Ovary (tissue), 9 donors: ENCODE results near the gene SMOC2. TPM values are rescaled to one million over a fixed set of nuclear protein-coding genes. Genes with fewer than 3 reads are reported as not detected.

ENCODE experiments used
- DNase-seq, 5 donors: peaks; one replicate each; pipeline ENCODE4 v3.0.0-alpha.2; 2019 to 2020
- H3K27ac ChIP-seq, 2 donors: fragments of 200-600 bp; one replicate each; pipeline versions ENCODE4 v1.5.1 to v1.8.0; 2019 to 2022
- H3K27me3 ChIP-seq: fragments of 200-600 bp; one replicate; pipeline ENCODE4 v1.8.0; 2022
- H3K36me3 ChIP-seq: fragments of 200-600 bp; sonication (generic); one replicate; pipeline ENCODE4 v1.5.1; 2019
- H3K4me1 ChIP-seq: one replicate; pipeline ENCODE4 v1.8.1; 2013; ENCODE audit warnings: mild to moderate bottlenecking, moderate library complexity; ENCODE audit not compliant: insufficient read depth
- H3K4me3 ChIP-seq: fragments of 200-600 bp; sonication (generic); one replicate; pipeline ENCODE4 v1.5.1; 2017
- H3K9me3 ChIP-seq, 2 donors: fragments of 200-600 bp in 1 of 2; sonication (generic) in 1 of 2; one replicate each; pipeline versions ENCODE4 v1.5.1 to v1.8.1; 2013 to 2019; ENCODE audit warnings: mild to moderate bottlenecking in 1 of 2, moderate library complexity in 1 of 2
- CTCF ChIP-seq, 3 donors: fragments of 450-650 bp in 2 of 3; fragments of 200-600 bp in 1 of 3; IDR thresholded peaks; one replicate each; pipeline versions ENCODE4 v1.5.1 to v1.8.0; 2016 to 2022; ENCODE audit warnings: antibody characterized with exemption in 3 of 3, mild to moderate bottlenecking in 1 of 3
- EP300 ChIP-seq: sonication (generic); formaldehyde crosslinking; IDR thresholded peaks from one replicate; pipeline ENCODE4 v1.6.1; 2017; ENCODE audit warnings: antibody characterized with exemption
- POLR2A ChIP-seq: fragments of 450-650 bp; IDR thresholded peaks from one replicate; pipeline ENCODE4 v1.6.1; 2017; ENCODE audit warnings: antibody characterized with exemption, mild to moderate bottlenecking, moderate library complexity
- WGBS, 3 donors: extraction: QIAGEN DNeasy Blood & Tissue Kit in 1 of 3; methylation state at CpG; one replicate each; pipeline versions ENCODE4 v1.1.5 to v1.1.7; 2013 to 2017; 5-methylcytosine and 5-hydroxymethylcytosine counted together
- intact Hi-C, 4 donors: fragments of 100-400 bp; cut with DNase I; formaldehyde crosslinking; loops; one replicate each; pipeline versions ENCODE4 v1.11.0 to v1.15.1; 2022 to 2023
- polyA plus RNA-seq, 2 donors: library from polyadenylated mRNA; stranded (reverse); fragments of 200-250 nt in 1 of 2; fragments of 350-450 nt in 1 of 2; fragmentation: Illumina TruSeq in 1 of 2; extraction: RNeasy Lipid Tissue Mini Kit (QIAGEN cat#74804) in 1 of 2; gene quantifications; one replicate each; pipeline ENCODE4 v1.2.3, GENCODE V29; 2013 to 2014
- total RNA-seq, 7 donors: library from RNA; depleted of rRNA in 2 of 7; stranded (reverse); fragments of >200 nt in 2 of 7; fragmentation: NEBNext Ultra II Directional in 3 of 7; extraction: Animal tissue kit (Norgen Biotek cat#: 25700) in 3 of 7; gene quantifications; one replicate each; pipeline versions ENCODE4 v1.1.0 to v1.2.4, GENCODE V29; 2016 to 2023
- donor health status: DM: no; HTN: no; CAD: no; lungs with moderate emphysema.
- donor health status: DM: no; HTN: no; CAD: no.
- donor health status: Bipolar disorder and iron deficiency.
- donor health status: DM: yes; HTN: yes; CAD: no.
- donor health status: DM: no; HTN: no; CAD: no.
- donor health status: DM: yes; HTN: yes; CAD: no.

Gene SMOC2
- total and polyA plus RNA-seq, 9 donors: 84.4 to 272 (median 129) TPM

DNA sequence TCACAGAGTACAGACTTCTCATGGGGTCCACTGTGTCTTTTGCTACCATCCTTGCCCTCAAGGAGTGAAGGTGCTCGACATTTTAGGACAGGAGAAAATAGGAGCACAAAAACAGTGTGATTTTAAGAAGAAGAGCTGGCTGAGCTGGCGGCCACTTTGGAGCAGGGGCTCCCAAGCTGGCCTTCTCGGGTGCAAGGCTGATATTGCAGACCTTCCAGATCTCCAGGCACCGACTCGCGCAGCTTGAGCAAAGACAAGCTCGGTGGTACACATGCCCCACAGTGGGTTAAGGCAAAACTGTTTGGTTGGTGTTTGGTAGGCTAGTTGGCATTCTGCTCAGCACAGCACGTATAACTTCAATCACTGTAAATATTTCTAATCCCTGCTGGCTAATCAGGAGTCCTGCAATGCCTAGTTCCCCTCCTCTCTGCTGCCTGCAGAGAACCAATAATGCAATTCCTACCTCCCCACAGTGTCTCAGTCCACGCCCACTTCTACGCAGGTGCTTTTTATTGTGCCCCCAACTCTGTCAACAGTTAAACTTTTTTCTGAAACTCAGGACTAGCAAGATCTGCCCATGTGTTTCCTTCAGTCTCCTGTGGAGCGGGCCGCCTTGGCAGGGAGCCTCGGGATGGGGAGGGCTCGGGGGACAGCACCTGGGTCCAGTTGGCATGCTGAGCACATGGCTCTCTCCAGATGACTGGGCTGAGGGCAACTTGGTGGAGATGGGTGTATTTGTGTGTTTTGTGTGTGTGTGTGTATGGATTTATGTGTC is 12.7 kb upstream of the SMOC2 start:
- DNase-seq: no peak
- Histone ChIP-seq H3K4me3 (no peak overlapping the region), H3K27me3 (no peaks in the 10 kb centered on the region), H3K4me1 (no peaks in the 10 kb centered on the region), H3K9me3 (no peaks in the 10 kb centered on the region), H3K27ac (no peak overlapping the region), H3K36me3 (no peaks in the 10 kb centered on the region)
- no peak for TF ChIP-seq EP300
- TF ChIP-seq POLR2A: no peak
- no peak for TF ChIP-seq CTCF (IDR thresholded peaks at IDR 0.05)
- 82 to 87% (median 85%) methylated on average over 14 of the region's 14 CpGs for WGBS, 3 donors
- intact Hi-C loops: no loop called here

GRCh38 chr6:168428863-168429262 is 12.1 kb upstream of the SMOC2 start:
- Histone ChIP-seq H3K4me3 (no peak overlapping the region), H3K36me3 (no peaks in the 10 kb centered on the region), H3K27ac (no peak overlapping the region), H3K9me3 (no peaks in the 10 kb centered on the region), H3K27me3 (no peaks in the 10 kb centered on the region), H3K4me1 (no peaks in the 10 kb centered on the region)
- no peak for TF ChIP-seq POLR2A
- no peak for TF ChIP-seq EP300
- TF ChIP-seq CTCF (IDR thresholded peaks at IDR 0.05): no peak
- intact Hi-C loops: no loop called here
- WGBS, 3 donors: 92 to 98% (median 96%) methylated on average over 1 of the region's 1 CpG
- DNase-seq: no peak

DNA sequence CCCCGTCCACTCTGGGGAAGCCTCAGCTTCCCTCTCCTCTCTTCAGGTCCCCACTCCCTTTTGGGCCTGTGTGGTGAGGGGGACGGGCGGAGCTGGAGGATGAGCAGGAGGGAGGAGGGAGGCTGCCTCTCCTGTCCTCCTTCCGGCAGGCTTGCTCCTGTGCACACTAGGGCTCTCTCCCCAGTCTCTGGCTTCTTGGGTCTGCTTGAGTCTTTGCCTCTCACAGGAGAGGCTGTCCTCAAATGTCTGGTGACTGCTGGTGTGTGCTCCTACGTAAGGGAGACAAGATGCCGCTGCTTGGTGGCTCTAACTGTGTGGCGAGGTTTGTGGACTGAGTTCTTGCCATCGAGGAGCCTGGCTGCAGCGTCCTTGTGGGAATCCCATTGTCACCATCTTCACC is 8.8 kb upstream of the SMOC2 start:
- TF ChIP-seq CTCF (IDR thresholded peaks at IDR 0.05) (no peak), POLR2A (no peak), EP300 (no peak)
- 94 to 96% (median 94%) methylated on average over 9 of the region's 9 CpGs for WGBS, 3 donors
- no peak for DNase-seq
- H3K27ac ChIP-seq: no peak overlapping the region
- intact Hi-C loops: loop anchor here in 1 of 4 donors (10.0 kb wide), 1 partner anchor 57 kb away; no protein-coding TSS in a partner anchor
- H3K4me1 ChIP-seq: no peaks in the 10 kb centered on the region
- no peaks in the 10 kb centered on the region for H3K9me3 ChIP-seq
- no peaks in the 10 kb centered on the region for H3K36me3 ChIP-seq
- no peaks in the 10 kb centered on the region for H3K27me3 ChIP-seq
- H3K4me3 ChIP-seq: no peak overlapping the region

DNA sequence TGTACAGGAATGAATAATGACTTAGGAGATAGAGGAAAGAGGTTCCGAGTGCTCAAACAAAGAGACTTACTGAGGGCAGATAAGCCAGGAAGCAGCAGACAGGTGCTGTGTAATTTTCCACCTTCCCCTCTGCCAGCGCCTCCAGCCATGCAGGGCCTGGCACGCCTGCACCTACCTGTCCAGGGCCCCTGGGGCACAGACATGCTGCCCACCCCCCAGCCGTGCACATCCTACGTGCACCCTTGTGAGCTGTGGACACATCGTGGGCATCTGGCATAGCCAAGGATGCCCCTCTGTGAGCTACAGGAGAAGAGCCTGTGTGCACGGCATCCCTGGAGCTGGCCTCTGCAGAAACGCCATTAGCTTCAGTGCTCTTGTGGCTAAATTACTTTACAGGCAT is 7.1 kb upstream of the SMOC2 start:
- H3K27ac ChIP-seq: no peak overlapping the region
- 88 to 96% (median 96%) methylated on average over 8 of the region's 8 CpGs for WGBS, 3 donors

More for the DNA sequence above, 7.1 kb upstream of the SMOC2 start:
- DNase-seq: no peak
- H3K4me1 ChIP-seq: no peaks in the 10 kb centered on the region
- H3K9me3 ChIP-seq: no peaks in the 10 kb centered on the region
- H3K4me3 ChIP-seq: no peak overlapping the region
- H3K36me3 ChIP-seq: no peaks in the 10 kb centered on the region
- no peak for TF ChIP-seq CTCF (IDR thresholded peaks at IDR 0.05)
- TF ChIP-seq POLR2A: no peak
- TF ChIP-seq EP300: no peak
- intact Hi-C loops: loop anchor here in 1 of 4 donors (10.0 kb wide), 1 partner anchor 59 kb away; no protein-coding TSS in a partner anchor
- H3K27me3 ChIP-seq: no peaks in the 10 kb centered on the region
